IPS-15b (cell line): ENCODE results near the gene ARSI.
A peak's percentile ranks its signal among the peaks of the same experiment; 100 is the strongest.

ENCODE experiments used
- H3K27me3 ChIP-seq: one replicate; pipeline ENCODE4 v1.6.1; 2013; ENCODE audit warnings: low read length; ENCODE audit not compliant: control insufficient read depth, insufficient read depth
- H3K36me3 ChIP-seq: one replicate; pipeline ENCODE4 v1.6.1; 2013; ENCODE audit warnings: low read length; ENCODE audit not compliant: control insufficient read depth, insufficient read depth
- H3K4me1 ChIP-seq: one replicate; pipeline ENCODE4 v1.6.1; 2013; ENCODE audit warnings: mild to moderate bottlenecking, low read length; ENCODE audit not compliant: control insufficient read depth, insufficient read depth
- H3K4me3 ChIP-seq: one replicate; pipeline ENCODE4 v1.5.1; 2013; ENCODE audit warnings: low read depth, low read length
- H3K9ac ChIP-seq: one replicate; pipeline ENCODE4 v1.6.1; 2013; ENCODE audit warnings: low read depth, mild to moderate bottlenecking, low read length
- H3K9me3 ChIP-seq: one replicate; pipeline ENCODE4 v1.6.1; 2013; ENCODE audit warnings: mild to moderate bottlenecking, low read length; ENCODE audit not compliant: control insufficient read depth, insufficient read depth

ARSI gene

DNA sequence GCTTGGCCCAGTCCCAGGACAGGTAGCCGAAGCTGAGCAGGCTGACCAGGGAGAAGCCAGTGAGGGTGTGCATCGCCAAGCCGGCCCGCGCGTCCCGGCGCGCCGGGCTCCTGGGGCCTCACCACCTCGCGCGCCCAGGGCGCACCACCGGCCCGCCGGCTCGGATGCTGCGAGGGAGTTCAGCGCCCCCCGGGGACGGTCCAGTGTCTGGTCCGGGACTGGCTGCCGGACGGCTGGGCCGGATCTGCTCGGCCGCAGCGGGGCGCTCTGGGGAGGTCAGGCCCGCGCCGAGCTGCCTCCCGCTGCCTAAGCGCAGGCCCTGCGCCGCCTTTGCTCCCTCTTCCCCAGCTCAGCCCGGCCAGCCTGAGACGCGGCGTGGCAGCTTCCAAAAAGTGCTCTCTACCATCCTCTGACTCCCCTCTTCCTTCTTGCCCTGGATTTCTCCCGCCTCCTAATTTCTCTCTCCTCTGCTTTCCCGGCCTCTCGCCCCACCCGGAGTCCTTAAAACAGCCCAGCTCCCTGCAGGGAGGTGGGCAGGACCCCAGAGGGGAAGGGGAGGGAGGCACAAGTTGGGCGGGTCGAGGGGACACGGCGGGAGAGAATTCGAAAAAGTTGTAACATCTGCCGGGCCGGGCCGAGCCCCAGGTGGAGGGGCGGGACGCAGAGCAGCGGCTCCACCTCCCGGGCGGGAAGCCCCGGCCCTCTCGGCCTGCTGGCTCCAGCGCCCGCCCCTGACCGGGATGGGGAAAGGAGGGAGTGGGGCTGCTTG, at the start of gene ARSI:
TSS of gene ARSI (minus strand) at position 605 of the 769 bp plus-strand sequence. CDS start at position 73, 532 bp downstream.
- peaks cover 20% of the 10 kb centered on the region for H3K4me1 ChIP-seq
- no peaks in the 10 kb centered on the region for H3K36me3 ChIP-seq
- peaks cover 10% of the 10 kb centered on the region for H3K27me3 ChIP-seq
- H3K4me3 ChIP-seq, result peak within 1 kb of the TSS; percentile 64
- H3K9ac ChIP-seq, result peak within 1 kb of the TSS; percentile 1
- H3K9me3 ChIP-seq, result no peaks in the 10 kb centered on the region

DNA sequence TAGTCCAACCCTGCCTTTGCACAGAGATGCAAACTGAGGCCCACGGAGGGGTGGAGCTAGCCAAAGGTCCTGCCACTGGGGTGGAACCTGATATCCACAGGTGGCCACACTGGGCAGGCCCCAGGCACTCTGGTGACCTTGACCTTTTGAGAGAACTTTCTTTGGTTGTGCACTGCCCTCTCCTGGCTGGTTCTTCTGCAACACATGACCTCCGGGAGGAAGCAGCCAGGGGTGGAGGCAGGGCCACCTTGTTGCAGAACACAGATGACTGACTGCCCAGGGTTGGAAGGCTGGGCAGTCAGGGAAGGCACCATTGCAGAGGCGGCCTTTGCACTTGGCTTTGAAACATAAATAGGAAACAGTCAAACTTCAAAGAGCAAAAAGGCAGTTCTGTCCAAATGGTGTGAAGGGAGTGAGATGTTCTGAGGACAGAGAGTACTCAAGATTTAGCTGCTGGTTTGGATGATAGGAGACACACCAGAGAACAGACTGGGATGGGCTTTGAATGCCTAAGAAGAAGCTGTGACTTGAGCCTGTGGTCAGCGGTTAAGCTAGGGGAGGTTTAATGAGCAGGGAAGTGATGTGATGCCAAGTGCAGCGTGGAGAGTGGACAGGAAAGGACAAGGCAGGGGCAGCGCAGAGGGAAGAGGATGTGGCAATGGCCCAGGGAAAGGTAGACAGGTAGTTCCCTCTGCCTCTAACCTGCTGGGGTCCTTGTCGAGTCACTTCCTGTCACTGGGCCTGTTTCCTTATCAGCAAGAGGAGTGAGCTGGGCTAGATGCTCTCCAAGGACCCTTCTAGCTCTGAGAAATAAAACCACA, 48.0 kb upstream of the ARSI start:
- H3K27me3 ChIP-seq, result peaks cover 4% of the 10 kb centered on the region
- no peak overlapping the region for H3K4me3 ChIP-seq
- no peaks in the 10 kb centered on the region for H3K36me3 ChIP-seq
- H3K9me3 ChIP-seq, result no peaks in the 10 kb centered on the region
- no peaks in the 10 kb centered on the region for H3K4me1 ChIP-seq
- no peak overlapping the region for H3K9ac ChIP-seq

- H3K9ac ChIP-seq, result no peak overlapping the region
- no peak overlapping the region for H3K4me3 ChIP-seq
- no peaks in the 10 kb centered on the region for H3K9me3 ChIP-seq
- no peaks in the 10 kb centered on the region for H3K36me3 ChIP-seq
- no peaks in the 10 kb centered on the region for H3K4me1 ChIP-seq
- peaks cover 2% of the 10 kb centered on the region for H3K27me3 ChIP-seq
Measured at GRCh38 chr5:150349681-150350275, 47.1 kb upstream of the ARSI start.

DNA sequence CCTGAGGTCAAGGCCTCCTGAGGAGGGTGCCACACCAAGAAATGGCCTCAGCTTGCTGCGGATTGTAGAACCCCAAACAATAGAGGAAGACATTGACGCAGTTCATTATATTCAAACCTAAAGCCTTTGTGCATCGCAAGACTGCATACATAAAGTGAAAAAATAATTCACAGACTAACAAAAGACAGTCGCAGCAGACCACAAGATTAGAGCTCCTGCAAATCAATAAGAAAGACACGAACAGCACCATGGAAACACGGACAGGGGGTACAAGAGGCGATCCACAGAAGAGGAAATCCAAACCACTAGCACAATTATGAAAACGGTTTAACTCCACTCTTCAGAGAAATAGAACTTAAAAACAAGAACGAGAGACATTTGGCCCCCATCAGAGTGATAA, 44.7 kb upstream of the ARSI start:
- Histone ChIP-seq H3K4me1 (no peaks in the 10 kb centered on the region), H3K9me3 (no peaks in the 10 kb centered on the region), H3K27me3 (no peaks in the 10 kb centered on the region), H3K9ac (no peak overlapping the region), H3K36me3 (no peaks in the 10 kb centered on the region), H3K4me3 (no peak overlapping the region)

DNA sequence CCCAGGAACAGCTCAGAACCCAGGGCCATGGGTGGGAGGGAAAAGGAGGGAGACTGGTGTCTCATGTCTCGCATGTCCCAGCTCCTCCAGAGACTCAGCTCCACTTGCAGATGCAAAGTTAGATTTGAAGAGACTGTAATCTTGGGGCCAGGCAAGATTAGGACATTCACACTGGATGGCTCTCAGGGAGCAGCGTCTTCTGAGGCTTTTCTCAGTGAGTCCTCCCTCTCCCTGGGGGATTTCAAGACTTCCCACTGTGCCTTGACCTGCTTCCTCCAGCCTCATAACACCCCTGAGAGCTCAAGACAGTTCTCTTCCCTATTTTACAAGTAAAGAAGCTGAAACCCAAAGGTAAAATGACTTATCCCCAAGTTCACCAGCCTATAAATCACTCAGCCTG, 44.3 kb upstream of the ARSI start:
- Histone ChIP-seq H3K9me3 (no peaks in the 10 kb centered on the region), H3K27me3 (no peaks in the 10 kb centered on the region), H3K4me3 (no peak overlapping the region), H3K4me1 (no peaks in the 10 kb centered on the region), H3K9ac (no peak overlapping the region), H3K36me3 (no peaks in the 10 kb centered on the region)

DNA sequence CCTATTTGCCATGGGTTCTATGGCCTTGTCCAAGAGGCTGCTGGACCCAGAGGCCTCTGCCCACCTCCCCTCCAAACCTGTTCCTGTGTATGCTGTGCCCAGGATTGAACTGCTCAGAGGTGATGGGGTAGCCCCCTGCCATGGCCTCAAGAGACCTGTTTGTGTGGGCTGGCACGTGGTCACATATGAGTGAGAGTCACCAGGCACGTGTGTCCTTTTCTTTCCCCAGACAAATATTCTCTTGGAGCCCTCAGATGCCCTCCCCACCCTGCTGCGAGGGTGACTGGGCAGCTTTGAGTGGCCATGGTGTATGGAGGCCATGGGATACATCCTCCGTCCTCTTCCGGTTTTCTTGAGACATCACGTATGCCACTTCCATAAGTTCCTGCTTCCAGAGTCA, 43.9 kb upstream of the ARSI start:
- H3K9ac ChIP-seq, result no peak overlapping the region

GRCh38 chr5:150345716-150346115, 43.0 kb upstream of the ARSI start:
- H3K9me3 ChIP-seq, result no peaks in the 10 kb centered on the region
- H3K4me3 ChIP-seq, result no peak overlapping the region
- H3K4me1 ChIP-seq, result no peaks in the 10 kb centered on the region
- no peaks in the 10 kb centered on the region for H3K27me3 ChIP-seq
- no peaks in the 10 kb centered on the region for H3K36me3 ChIP-seq
- no peak overlapping the region for H3K9ac ChIP-seq

More for the DNA sequence above, 43.9 kb upstream of the ARSI start:
- Histone ChIP-seq H3K9me3 (no peaks in the 10 kb centered on the region), H3K27me3 (no peaks in the 10 kb centered on the region), H3K4me3 (no peak overlapping the region), H3K4me1 (no peaks in the 10 kb centered on the region), H3K36me3 (no peaks in the 10 kb centered on the region)

DNA sequence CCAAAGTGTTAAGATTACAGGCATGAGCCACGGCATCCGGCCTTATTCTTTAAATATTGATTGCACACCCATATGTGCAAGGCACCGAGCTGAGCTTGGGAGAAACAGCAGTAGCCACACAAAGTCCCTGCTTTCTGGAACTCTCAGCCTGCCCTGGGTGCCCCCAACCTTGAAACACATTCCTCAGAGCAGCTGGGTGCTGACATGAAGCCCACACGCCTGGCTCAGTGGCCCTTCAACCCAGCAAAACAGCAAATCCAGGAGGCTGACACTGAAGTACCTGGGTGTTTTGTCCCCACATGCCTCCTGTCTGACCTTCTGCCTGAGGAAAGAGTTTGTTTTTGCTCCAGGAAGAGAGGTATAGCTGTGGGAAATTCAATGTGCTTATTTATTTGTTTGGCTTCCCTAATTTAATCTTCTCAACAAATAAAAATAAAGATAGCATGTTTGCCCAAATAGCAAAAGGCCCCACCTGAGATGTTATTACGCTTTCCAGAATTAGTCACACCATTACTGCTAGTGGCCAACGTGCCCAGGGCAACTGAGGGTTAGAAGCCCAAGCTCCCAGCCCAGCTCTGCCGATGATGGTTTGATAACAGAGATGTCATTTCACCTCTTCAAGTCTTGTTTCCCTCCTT, 41.4 kb upstream of the ARSI start:
- Histone ChIP-seq H3K9ac (no peak overlapping the region), H3K36me3 (no peaks in the 10 kb centered on the region), H3K4me3 (no peak overlapping the region), H3K9me3 (no peaks in the 10 kb centered on the region), H3K4me1 (no peaks in the 10 kb centered on the region), H3K27me3 (no peaks in the 10 kb centered on the region)

DNA sequence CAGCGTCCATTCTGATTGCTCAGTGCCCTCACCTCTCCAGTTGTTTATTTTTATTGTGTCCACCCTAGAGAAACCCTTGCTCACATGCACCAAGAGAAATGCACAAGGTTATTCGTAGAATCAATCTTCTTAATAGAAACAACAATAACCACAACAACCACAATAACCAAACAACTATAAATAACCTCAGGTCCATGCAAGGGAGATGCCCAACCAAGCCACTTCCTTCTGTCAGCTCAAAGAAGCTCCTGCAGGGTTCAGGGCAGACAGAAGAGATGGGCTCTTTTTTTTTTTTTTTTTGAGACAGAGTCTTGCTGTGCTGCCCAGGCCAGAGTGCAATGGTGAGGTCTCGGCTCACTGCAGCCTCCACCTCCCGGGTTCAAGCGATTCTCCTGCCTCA, 39.9 kb upstream of the ARSI start:
- no peak overlapping the region for H3K9ac ChIP-seq
- no peaks in the 10 kb centered on the region for H3K36me3 ChIP-seq
- H3K4me3 ChIP-seq, result no peak overlapping the region
- H3K4me1 ChIP-seq, result no peaks in the 10 kb centered on the region
- no peaks in the 10 kb centered on the region for H3K27me3 ChIP-seq
- no peaks in the 10 kb centered on the region for H3K9me3 ChIP-seq

DNA sequence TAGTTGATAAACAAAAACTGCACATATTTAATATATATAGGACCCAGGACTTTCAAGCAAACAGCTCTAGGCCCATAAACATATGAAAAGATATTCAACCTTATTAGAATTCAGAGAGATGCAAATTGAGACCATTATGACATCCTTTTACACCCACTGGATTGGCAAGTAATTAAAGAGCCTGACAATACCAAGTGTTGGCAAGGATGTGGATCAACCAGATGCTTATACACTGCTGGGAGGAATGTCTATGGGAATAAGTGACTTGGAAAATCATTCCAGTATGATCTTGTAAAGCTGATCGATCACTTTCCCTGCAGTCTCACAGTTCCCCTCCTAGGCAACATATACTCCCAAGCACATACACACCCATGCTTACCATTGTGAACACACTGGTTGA, 39.3 kb upstream of the ARSI start:
- Histone ChIP-seq H3K4me1 (no peaks in the 10 kb centered on the region), H3K27me3 (no peaks in the 10 kb centered on the region), H3K36me3 (no peaks in the 10 kb centered on the region), H3K9ac (no peak overlapping the region), H3K9me3 (no peaks in the 10 kb centered on the region), H3K4me3 (no peak overlapping the region)

GRCh38 chr5:150341331-150341730, 38.6 kb upstream of the ARSI start:
- H3K36me3 ChIP-seq, result no peaks in the 10 kb centered on the region
- no peak overlapping the region for H3K4me3 ChIP-seq
- no peak overlapping the region for H3K9ac ChIP-seq
- H3K27me3 ChIP-seq, result no peaks in the 10 kb centered on the region
- no peaks in the 10 kb centered on the region for H3K9me3 ChIP-seq
- no peaks in the 10 kb centered on the region for H3K4me1 ChIP-seq
